Measurements from ENCODE around the gene CDK16.

The CDK16 gene

GRCh38 chrX:47231167-47231566 lies 12.7 kb downstream of the CDK16 start:
- Histone ChIP-seq H3K4ac (ENCODE audit: low read depth, low read length) (no peak overlapping the region), H4K91ac (ENCODE audit: low read depth, low read length) (no peak overlapping the region), H2AK5ac (ENCODE audit: low read length) (no peak overlapping the region), H3K14ac (ENCODE audit: low read length) (no peak overlapping the region), H3K18ac (ENCODE audit: low read length) (no peak overlapping the region), H3K36me3 (ENCODE audit: control insufficient read depth in 1 of 2, insufficient read depth in 2 of 2, low read length in 2 of 2) (peaks cover 22 to 23% of the 10 kb centered on the region in 2 experiments), H2BK5ac (ENCODE audit: low read depth, low read length, poor library complexity) (no peak overlapping the region), H3K9ac (ENCODE audit: low read length) (no peak overlapping the region), H2BK12ac (ENCODE audit: low read length) (no peak overlapping the region), H3K9me3 (ENCODE audit: insufficient read depth, low read depth, low read length) (no peaks in the 10 kb centered on the region), H3K79me2 (ENCODE audit: control insufficient read depth, insufficient read depth, low read length, poor library complexity) (peaks cover 5% of the 10 kb centered on the region), H2BK120ac (ENCODE audit: insufficient read depth, low read length, poor library complexity) (no peak overlapping the region), H2AFZ (ENCODE audit: insufficient read depth, low read length, poor library complexity) (no peak overlapping the region), H3K23ac (ENCODE audit: low read length) (no peak overlapping the region), H4K8ac (ENCODE audit: low read depth, low read length) (no peak overlapping the region), H3K4me3 (ENCODE audit: low read depth, low read length) (no peak overlapping the region), H4K12ac (ENCODE audit: low read depth, low read length) (no peak overlapping the region), H3K4me2 (ENCODE audit: low read length) (no peak overlapping the region), H3K27me3 (ENCODE audit: insufficient read depth, low read length) (no peaks in the 10 kb centered on the region), H3K79me1 (ENCODE audit: low read length) (peaks cover 8% of the 10 kb centered on the region), H3K27ac (ENCODE audit: low read depth, low read length) (no peak overlapping the region), H3K4me1 (ENCODE audit: control insufficient read depth in 1 of 2, insufficient read depth in 2 of 2, low read length in 2 of 2) (peaks cover 0 to 5% of the 10 kb centered on the region in 2 experiments)
- WGBS (ENCODE audit: extremely low coverage, insufficient coverage, insufficient read length) = no CpG with 5 or more reads among the region's 2 CpGs
- DNase-seq = no peak

- Histone ChIP-seq H3K27me3 (ENCODE audit: insufficient read depth, low read length) (no peaks in the 10 kb centered on the region), H2BK120ac (ENCODE audit: insufficient read depth, low read length, poor library complexity) (peak overlapping the region; percentile 17), H3K18ac (ENCODE audit: low read length) (peak overlapping the region; percentile 79), H4K91ac (ENCODE audit: low read depth, low read length) (peak overlapping the region; percentile 99), H3K4me3 (ENCODE audit: low read depth, low read length) (peak overlapping the region; percentile 83), H3K14ac (ENCODE audit: low read length) (peak overlapping the region; percentile 64), H4K8ac (ENCODE audit: low read depth, low read length) (peak overlapping the region; percentile 99), H2BK5ac (ENCODE audit: low read depth, low read length, poor library complexity) (no peak overlapping the region), H3K23ac (ENCODE audit: low read length) (no peak overlapping the region), H3K36me3 (ENCODE audit: control insufficient read depth in 1 of 2, insufficient read depth in 2 of 2, low read length in 2 of 2) (peaks cover 10 to 11% of the 10 kb centered on the region in 2 experiments), H3K27ac (ENCODE audit: low read depth, low read length) (peak overlapping the region; percentile 43), H2BK12ac (ENCODE audit: low read length) (no peak overlapping the region), H3K9ac (ENCODE audit: low read length) (peak overlapping the region; percentile 71), H3K79me2 (ENCODE audit: control insufficient read depth, insufficient read depth, low read length, poor library complexity) (peaks cover 5% of the 10 kb centered on the region), H3K79me1 (ENCODE audit: low read length) (peaks cover 8% of the 10 kb centered on the region), H3K4ac (ENCODE audit: low read depth, low read length) (no peak overlapping the region), H2AK5ac (ENCODE audit: low read length) (no peak overlapping the region), H4K12ac (ENCODE audit: low read depth, low read length) (peak overlapping the region; percentile 99), H2AFZ (ENCODE audit: insufficient read depth, low read length, poor library complexity) (peak overlapping the region; percentile 93), H3K9me3 (ENCODE audit: insufficient read depth, low read depth, low read length) (no peaks in the 10 kb centered on the region), H3K4me1 (ENCODE audit: control insufficient read depth in 1 of 2, insufficient read depth in 2 of 2, low read length in 2 of 2) (peaks cover 0 to 5% of the 10 kb centered on the region in 2 experiments), H3K4me2 (ENCODE audit: low read length) (peak overlapping the region; percentile 79)
- no CpG with 5 or more reads among the region's 8 CpGs for WGBS (ENCODE audit: extremely low coverage, insufficient coverage, insufficient read length)
- peak; percentile 53 to 85 for DNase-seq
Measured at GRCh38 chrX:47232197-47232802, 13.8 kb downstream of the CDK16 start.

- Histone ChIP-seq H3K9ac (ENCODE audit: low read length) (peak within 1 kb of the TSS; percentile 71), H3K23ac (ENCODE audit: low read length) (no peak within 1 kb of the TSS), H3K36me3 (ENCODE audit: control insufficient read depth in 1 of 2, insufficient read depth in 2 of 2, low read length in 2 of 2) (peaks cover 8 to 10% of the 10 kb centered on the region in 2 experiments), H3K79me2 (ENCODE audit: control insufficient read depth, insufficient read depth, low read length, poor library complexity) (peaks cover 5% of the 10 kb centered on the region), H3K4me2 (ENCODE audit: low read length) (peak within 1 kb of the TSS; percentile 79), H3K4ac (ENCODE audit: low read depth, low read length) (peak within 1 kb of the TSS; percentile 98), H3K79me1 (ENCODE audit: low read length) (peaks cover 8% of the 10 kb centered on the region), H3K4me3 (ENCODE audit: low read depth, low read length) (peak within 1 kb of the TSS; percentile 83), H2AK5ac (ENCODE audit: low read length) (peak within 1 kb of the TSS; percentile 99), H2BK12ac (ENCODE audit: low read length) (peak within 1 kb of the TSS; percentile 20), H3K18ac (ENCODE audit: low read length) (peak within 1 kb of the TSS; percentile 100), H2AFZ (ENCODE audit: insufficient read depth, low read length, poor library complexity) (peak within 1 kb of the TSS; percentile 93), H4K12ac (ENCODE audit: low read depth, low read length) (peak within 1 kb of the TSS; percentile 99), H3K27ac (ENCODE audit: low read depth, low read length) (peak within 1 kb of the TSS; percentile 96), H2BK120ac (ENCODE audit: insufficient read depth, low read length, poor library complexity) (peak within 1 kb of the TSS; percentile 94), H4K8ac (ENCODE audit: low read depth, low read length) (peak within 1 kb of the TSS; percentile 99), H2BK5ac (ENCODE audit: low read depth, low read length, poor library complexity) (peak within 1 kb of the TSS; percentile 97), H3K27me3 (ENCODE audit: insufficient read depth, low read length) (no peaks in the 10 kb centered on the region), H4K91ac (ENCODE audit: low read depth, low read length) (peak within 1 kb of the TSS; percentile 99), H3K9me3 (ENCODE audit: insufficient read depth, low read depth, low read length) (no peaks in the 10 kb centered on the region), H3K4me1 (ENCODE audit: control insufficient read depth in 1 of 2, insufficient read depth in 2 of 2, low read length in 2 of 2) (peaks cover 0 to 5% of the 10 kb centered on the region in 2 experiments), H3K14ac (ENCODE audit: low read length) (peak within 1 kb of the TSS; percentile 99)
- WGBS (ENCODE audit: extremely low coverage, insufficient coverage, insufficient read length) = no CpG with 5 or more reads among the region's 46 CpGs
- no peak for DNase-seq
Measured at GRCh38 chrX:47232803-47233332, 14.4 kb downstream of the CDK16 start, which contains the start of gene USP11. TSS of gene USP11 (plus strand) at chrX:47233009. CDS start at chrX:47233044, 35 bp downstream.

- H3K9ac ChIP-seq (ENCODE audit: low read length) = no peak overlapping the region
- WGBS (ENCODE audit: extremely low coverage, insufficient coverage, insufficient read length) = no CpG with 5 or more reads among the region's 51 CpGs
Measured at GRCh38 chrX:47233333-47234113, 15.0 kb downstream of the CDK16 start.

More at GRCh38 chrX:47233333-47234113, 15.0 kb downstream of the CDK16 start:
- H3K14ac ChIP-seq (ENCODE audit: low read length) = peak overlapping the region; percentile 82
- H2BK12ac ChIP-seq (ENCODE audit: low read length) = no peak overlapping the region
- peak; percentile 88 to 96 for DNase-seq
- no peaks in the 10 kb centered on the region for H3K9me3 ChIP-seq (ENCODE audit: insufficient read depth, low read depth, low read length)
- peaks cover 8% of the 10 kb centered on the region for H3K79me1 ChIP-seq (ENCODE audit: low read length)
- H3K4me3 ChIP-seq (ENCODE audit: low read depth, low read length) = peak overlapping the region; percentile 81
- H3K18ac ChIP-seq (ENCODE audit: low read length) = peak overlapping the region; percentile 71
- H3K27me3 ChIP-seq (ENCODE audit: insufficient read depth, low read length) = no peaks in the 10 kb centered on the region
- peak overlapping the region; percentile 96 for H3K27ac ChIP-seq (ENCODE audit: low read depth, low read length)
- peak overlapping the region; percentile 70 for H4K12ac ChIP-seq (ENCODE audit: low read depth, low read length)
- peak overlapping the region; percentile 69 for H3K4ac ChIP-seq (ENCODE audit: low read depth, low read length)
- no peak overlapping the region for H2BK120ac ChIP-seq (ENCODE audit: insufficient read depth, low read length, poor library complexity)
- peaks cover 5% of the 10 kb centered on the region for H3K79me2 ChIP-seq (ENCODE audit: control insufficient read depth, insufficient read depth, low read length, poor library complexity)
- peaks cover 0 to 5% of the 10 kb centered on the region in 2 experiments for H3K4me1 ChIP-seq (ENCODE audit: control insufficient read depth in 1 of 2, insufficient read depth in 2 of 2, low read length in 2 of 2)
- peak overlapping the region; percentile 99 for H4K91ac ChIP-seq (ENCODE audit: low read depth, low read length)
- peak overlapping the region; percentile 56 for H2BK5ac ChIP-seq (ENCODE audit: low read depth, low read length, poor library complexity)
- H3K4me2 ChIP-seq (ENCODE audit: low read length) = peak overlapping the region; percentile 79
- peaks cover 5 to 8% of the 10 kb centered on the region in 2 experiments for H3K36me3 ChIP-seq (ENCODE audit: control insufficient read depth in 1 of 2, insufficient read depth in 2 of 2, low read length in 2 of 2)
- H3K23ac ChIP-seq (ENCODE audit: low read length) = no peak overlapping the region
- H2AK5ac ChIP-seq (ENCODE audit: low read length) = no peak overlapping the region
- H2AFZ ChIP-seq (ENCODE audit: insufficient read depth, low read length, poor library complexity) = no peak overlapping the region
- H4K8ac ChIP-seq (ENCODE audit: low read depth, low read length) = no peak overlapping the region

Measured in trophoblast cell (in vitro differentiated cells and primary cell).